ENCODE measurements around the gene CNBP.
"Not testable (repeated sequence)": the region's sequence is repeated elsewhere in the genome, so short reads cannot be mapped to it uniquely, and the experiment has no call there.

Gene CNBP

DNA sequence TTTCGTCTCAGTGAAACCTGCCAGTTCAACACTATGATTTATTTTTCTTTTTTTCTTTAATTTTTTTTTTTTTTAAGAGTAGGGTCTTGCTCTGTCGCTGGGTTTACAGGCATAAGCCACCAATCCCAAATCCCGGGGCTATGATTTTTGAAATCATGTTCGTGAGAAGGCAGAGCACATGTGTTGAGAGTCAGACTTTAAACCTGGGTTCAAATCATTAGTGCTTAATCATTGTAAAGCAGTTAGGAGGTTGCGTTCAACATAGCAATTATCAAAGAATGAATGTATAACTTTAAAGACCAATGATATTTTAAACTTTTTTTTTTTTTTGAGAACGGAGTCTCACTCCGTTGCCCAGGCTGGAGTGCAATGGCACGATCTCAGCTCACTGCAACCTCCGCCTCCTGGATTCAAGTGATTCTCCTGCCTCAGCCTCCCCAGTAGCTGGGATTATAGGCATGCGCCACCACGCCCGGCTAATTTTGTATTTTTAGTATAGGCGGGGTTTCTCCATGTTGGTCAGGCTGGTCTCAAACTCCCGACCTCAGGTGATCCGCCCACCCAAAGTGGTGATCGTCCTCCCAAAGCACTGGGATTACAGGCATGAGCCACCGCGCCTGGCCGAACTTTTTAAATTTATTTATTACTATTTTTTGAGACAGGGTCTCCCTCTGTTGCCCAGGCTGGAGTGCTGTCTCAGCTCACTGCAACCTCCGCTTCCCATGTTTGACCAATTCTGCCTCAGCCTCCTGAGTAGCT lies 1.3 kb upstream of the CNBP start:
- not testable (repeated sequence) for DNase-seq

DNA sequence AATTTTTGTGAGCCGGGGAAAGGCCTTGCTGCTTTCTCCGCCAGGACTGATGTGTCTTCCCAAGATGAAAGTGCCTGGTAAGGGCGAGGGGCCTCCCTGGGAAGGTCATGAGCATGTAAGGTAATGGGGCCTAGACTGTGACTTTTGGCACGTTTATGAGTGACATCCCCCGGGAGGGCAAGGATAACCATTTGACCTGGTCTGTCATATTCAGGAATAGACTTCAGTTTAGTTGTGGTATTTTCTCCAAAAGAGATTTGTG lies 631 bp upstream of the CNBP start:
- peak; percentile 59 for DNase-seq

DNA sequence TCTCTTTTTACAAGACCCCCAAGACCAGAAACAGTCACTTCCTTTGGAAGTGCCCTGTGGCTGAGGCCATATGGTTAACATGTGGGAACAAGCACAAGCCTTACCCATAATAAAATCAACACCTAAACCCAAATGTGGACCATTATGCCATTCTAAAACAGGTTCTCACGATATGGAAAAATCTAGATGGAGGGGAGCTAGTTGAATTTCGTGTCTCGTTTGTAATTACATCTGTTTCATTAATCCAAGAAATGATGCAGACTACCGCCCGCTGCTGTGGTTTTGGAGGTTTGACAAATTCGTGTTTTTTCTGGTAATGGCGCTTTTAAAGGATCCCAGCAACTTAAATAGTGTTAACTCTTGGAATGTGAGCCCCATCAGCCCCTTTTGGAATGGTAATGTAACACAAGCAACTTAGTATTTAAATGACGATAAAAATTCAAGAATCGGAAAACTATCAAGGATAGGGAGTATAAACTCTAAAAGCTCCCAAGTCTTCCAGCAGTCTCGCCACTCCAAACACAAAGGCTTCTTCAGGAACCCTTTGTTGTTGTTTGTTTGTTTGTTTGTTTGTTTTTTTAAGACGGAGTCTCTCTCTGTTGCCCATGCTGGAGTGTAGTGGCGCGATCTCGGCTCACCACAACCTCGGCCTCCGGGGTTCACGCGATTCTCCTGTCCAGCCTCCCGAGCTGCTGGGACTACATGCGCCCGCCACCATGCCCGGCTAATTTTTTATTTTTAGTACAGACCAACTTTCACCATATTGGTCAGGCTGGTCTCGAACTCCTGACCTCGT lies 1.1 kb downstream of the CNBP start:
- peak; percentile 55 for DNase-seq

DNA sequence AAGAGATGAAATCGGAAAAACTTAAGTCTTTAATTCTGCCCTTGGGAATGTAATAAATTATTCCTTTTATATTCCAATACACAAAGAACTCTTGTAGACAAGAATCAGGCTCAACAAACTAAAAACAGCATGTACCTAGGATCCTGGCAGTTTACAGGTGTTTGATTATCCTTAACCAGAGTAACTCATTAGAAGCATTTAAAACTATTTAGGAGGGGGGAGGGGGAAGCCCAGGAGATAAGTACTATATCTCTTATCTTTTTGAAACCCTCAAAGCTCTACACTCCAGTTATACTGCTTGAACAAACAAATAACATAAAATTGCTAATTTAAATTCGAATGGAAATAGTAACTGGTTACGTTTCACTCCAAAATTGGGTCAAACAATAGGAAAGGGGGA lies 1.9 kb downstream of the CNBP start:
- DNase-seq: no peak

DNA sequence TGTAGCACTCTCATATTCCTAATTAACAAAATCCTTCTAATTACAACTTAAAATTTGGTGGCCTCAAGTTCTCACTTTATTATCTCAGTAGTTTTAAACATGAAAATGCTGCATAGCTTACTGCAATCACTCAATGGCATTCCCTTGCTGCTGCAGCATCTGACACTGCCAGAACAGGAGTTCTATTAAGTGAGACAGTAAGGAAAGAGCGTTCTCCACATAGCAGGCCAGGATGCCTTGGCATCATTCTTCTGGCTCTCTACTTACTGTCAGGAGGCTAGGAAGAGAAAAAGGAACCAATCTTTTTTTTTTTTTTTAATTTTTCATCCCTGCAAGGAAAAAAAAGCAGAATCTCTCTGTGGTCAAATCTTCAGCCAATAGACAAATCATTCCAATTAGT lies 3.2 kb downstream of the CNBP start:
- DNase-seq: no peak

DNA sequence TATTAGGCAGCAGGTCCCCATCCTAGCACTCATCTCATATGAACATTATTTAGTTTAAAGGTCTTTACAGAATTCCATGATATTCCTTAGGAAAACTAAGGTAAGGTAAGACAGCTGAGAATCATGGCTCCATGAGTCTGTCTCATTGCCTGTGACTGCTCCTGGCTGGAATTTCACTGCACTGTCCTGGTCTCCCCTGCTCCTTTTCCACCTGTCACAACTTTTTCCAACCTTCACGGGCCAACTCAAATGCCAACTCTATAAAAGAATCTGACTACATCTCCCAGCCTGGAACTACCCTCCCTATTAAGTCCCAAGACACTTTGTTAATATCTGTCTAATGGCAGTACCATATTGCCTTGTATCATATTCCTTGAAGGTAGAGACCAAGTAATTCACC lies 7.6 kb downstream of the CNBP start:
- no peak for DNase-seq

DNA sequence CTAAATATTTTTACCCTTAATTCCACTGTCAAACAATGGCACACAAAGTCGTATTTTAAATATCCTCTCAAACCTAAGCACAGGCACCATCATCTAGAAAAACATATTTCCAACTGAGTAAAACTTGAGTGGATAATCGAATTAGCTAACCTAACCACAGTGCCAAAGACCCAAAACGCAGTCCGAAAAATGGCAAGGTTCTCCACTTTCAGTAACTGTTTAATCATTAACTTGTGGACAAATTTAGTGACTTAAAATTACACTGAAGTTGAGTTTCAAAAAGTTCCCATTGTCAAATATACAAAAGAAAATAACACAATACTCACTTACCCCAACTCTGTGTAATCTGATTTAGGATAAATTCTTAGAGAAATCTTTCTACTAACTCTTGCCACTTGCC lies 10.0 kb downstream of the CNBP start:
- DNase-seq: no peak

DNA sequence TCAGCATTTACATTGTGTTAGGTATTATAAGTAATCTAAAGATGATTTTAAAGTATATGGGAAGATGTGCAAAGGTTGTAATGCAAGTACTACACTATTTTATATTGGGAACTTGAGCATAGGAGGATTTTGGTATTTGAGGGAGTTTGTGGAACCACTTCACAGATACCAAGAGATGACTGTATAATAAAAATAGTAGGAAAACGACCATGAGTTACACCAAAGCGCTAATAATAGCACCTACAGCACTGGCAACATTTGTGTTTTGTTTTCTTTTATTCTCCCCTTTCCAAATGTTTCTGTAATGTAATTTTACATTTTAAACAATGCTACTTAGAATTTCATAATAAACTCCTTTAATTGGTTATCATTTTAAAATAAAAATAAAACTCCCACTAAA lies 10.5 kb downstream of the CNBP start:
- DNase-seq: no peak

DNA sequence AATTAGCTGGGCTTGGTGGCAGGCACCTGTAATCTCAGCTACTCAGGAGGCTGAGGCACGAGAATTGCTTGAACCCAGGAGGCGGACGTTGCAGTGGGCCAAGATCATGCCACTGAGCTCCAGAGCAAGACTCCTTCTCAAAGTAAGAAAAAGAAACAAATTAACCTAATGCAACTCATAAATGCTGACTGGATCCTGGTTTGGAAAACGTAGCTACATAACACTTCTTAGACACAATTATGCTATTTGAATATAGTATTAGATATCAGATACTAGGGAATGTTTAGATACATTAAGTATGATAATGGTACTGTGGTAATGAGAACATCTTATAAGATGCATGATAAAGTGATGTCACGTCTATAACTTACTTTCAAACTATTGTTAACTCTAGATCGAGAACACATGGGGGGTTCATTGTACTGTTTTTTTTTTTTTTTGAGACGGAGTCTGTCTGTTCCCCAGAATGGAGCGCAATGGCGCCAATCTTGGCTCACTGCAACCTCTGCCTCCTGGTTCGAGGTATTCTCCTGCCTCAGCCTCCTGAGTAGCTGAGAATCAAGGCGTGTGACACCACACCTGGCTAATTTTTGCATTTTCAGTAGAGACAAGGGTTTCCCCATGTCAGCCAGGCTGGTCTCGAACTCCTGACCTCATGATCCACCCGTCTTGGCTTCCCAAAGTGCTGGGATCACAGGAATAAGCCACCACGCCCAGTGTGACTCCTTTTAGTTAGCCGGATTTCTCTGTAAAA lies 16.9 kb downstream of the CNBP start:
- no peak for DNase-seq

DNA sequence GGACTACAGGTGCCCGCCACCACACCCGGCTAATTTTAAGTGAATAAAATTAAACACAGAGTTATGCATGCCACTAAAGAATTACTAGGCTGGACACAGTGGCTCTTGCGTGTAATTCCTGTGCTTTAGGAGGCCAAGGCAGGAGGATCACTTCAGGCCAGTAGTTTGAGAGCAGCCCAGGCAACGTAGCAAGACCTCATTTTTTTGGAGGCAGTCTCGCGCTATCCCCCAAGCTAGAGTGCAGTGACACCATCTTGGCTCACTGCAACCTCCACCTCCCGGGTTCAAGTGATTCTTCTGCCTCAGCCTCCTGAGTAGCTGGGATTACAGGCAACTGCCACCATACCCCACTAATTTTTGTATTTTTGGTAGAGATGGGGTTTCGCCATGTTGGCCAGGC lies 18.1 kb downstream of the CNBP start:
- not testable (repeated sequence) for DNase-seq

DNA sequence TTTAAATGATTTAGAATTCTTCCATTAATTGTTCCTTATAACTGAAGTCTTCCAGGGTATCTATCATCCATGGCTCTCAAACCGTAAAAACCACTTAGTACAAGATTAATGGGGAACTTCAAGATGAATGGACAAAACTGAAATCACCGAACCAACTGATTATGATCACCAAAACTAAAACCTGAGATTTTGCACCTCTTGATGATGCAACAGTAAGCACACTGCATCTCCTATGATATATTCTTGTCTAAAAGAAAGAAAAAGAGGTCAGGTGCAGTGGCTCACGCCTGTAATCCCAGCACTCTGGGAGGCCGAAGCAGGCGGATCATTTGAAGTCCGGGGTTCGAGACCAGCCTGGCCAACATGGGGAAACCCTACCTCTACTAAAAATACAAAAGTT lies 19.2 kb downstream of the CNBP start:
- no peak for DNase-seq

DNA sequence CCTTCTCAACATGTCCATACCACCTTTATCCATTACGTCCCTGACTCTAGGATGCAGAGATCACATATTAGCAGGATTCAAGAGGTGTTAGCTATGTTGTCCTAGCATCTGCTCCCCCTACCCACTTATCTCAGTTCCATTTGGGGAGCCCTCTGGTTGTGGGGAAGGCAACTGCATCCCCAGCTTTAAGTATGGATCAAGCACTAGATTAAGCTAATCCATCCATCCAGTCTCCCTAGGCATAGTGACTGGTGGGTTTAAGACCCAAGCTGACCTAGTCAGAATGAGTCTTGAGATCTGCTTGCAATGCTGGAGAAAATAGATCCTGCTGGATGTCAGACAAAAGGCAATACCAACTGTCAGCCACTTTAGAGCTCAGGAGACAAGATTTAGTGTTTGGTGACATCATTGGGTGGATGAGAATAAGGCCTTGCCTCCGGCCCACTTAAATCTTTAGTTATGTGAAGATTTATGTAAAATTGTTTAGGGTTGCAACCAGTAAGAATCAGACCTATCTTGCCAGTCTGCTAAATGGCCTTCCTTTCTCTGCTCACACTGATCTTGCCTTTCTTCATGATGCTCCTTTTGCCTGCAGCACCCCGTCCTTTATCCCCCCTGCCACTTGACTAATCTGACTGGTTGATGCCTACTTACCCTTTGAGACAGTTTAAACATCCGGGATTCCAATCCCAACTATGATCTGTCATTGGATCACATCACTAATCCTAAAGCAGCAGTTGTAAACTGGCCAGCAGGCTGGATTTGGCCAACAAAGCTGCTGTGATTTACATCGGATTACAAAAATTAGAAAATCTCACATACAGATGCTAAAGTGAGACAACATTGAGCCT lies 20.7 kb downstream of the CNBP start:
- no peak for DNase-seq

DNA sequence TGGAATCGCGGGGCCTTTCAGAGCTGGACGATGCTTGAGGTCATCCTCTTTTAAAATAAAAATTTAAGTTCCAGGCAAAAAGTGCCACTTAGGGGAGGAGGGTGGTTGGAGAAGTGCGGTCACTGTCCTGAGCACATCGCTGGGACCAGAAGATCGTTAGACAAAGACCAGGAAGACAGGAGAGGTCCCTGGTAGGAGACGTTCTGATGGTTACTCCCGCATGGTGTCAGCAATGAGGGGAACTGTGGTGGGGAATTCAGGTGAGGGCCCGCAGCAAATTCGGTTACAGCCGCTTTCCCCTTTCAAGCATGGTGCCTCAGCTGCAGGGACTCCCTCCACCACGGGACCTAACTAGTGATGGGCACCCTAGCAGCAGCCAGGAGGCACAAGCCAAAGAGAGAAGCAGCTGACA lies 21.8 kb downstream of the CNBP start:
- peak; percentile 58 for DNase-seq

DNA sequence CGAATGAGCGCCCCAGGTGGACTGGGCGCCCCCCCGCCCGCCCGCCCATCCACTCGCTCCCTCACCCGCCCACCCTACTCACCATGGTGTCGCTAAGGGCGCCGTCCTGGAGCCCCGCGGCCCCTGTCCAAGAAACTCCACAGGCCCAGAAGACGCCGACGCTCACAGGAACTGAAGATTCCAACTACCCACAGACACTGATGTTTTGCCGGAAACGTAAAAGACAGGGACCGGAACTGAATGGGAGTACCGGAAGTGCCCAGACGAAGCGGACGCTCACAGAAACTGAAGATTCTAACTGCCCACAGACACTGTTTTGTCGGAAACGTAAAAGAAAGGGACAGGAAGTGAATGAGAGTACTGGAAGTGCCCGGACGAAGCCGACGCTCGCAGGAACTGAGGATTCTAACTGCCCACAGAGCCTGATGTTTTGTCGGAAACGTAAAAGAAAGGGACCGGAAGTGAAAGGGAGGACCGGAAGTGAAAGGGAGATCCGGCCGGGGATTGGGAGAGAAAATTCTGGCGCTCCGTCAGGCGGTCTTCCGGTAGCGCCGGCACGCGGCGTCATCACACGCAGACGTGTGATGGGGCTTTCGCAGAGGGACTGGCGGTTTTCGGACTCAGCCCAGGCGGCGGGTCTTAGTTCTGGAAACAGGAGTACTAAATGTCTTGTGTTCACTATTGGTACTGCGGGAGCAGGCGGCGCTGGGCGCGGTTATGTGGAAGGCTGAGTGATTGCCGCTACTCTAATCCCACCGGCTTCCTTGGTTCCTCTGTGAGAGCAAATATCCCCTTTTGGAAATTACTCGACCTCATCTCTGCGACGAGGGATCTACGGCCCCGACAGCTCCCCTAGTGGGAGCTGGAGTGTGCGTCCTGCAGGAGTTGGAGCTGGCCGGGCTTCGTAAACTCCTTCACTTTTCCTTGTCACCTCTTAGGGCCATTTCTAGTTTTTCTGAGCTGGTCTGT lies 22.5 kb downstream of the CNBP start, which contains the start of gene ISY1:
Gene ISY1 (minus strand): TSS at position 173 of the 969 bp plus-strand sequence. CDS start 88 bp downstream, at position 85.
- peak; percentile 89 for DNase-seq

DNA sequence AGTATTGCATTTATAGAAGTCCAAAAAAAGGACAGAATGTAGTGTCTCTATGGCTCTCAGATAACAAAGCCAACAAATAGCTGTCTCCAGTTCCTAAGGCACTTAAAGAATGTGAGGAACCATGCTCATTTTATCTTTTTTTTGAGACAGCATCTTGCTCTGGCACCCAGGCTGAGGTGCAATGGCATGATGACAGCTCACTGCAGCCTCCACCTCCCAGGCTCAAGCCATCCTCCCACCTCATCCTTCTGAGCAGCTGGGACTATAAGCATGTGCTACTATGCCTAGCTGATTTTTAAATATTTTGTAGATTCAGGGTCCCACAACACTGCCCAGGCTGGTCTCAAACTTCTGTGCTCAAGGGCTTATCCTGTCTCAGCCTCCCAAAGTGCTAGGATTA lies 38.9 kb downstream of the CNBP start:
- DNase-seq: no peak

DNA sequence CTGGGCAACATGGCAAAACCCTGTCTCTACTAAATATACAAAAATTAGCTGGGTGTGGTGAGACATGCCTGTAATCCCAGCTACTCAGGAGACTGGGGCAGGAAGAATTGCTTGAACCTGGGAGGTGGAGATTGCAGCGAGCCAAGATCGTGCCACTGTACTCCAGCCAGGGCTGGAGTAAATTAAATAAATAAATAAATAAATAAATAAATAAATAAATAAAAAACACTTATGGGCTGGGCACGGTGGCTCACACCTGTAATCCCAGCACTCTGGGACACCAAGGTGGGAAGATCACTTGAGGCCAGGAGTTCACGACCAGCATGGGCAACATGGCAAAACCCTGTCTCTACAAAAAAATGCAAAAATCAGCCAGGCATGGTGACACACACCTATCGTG lies 42.7 kb downstream of the CNBP start:
- not testable (repeated sequence) for DNase-seq

DNA sequence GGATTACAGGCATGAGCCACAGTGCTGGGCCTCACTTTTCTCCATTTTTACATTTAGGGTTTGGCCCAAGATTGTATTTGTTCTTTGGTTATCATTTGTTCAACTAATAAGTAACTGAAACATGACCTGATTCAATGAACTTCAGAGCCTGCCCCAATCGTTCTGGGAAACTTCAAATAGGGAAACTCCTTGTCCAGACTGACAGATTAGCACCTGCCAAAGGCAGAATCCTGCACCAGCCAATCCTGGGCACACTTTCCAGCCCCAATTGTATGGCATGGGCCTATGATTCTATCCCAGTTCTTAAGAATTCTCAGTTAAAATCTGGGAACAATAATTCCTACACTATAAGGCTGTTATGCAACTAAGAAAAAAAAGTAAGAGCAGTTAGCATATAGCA lies 43.8 kb downstream of the CNBP start:
- DNase-seq: no peak

DNA sequence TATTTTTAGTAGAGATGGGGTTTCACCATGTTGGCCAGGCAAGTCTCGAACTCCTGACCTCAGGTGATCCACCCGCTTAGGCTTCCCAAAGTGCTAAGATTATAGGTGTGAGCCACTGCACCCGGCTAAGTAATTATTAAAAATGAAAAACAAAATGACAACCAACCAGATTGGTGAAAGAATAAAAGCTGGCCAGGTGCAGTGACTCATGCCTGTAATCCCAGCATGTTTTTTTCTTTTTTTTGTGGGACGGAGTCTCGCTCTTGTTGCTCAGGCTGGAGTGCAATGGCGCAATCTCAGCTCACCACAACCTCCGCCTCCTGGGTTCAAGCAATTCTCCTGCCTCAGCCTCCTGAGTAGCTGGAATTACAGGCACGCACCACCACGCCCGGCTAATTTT lies 47.4 kb downstream of the CNBP start:
- not testable (repeated sequence) for DNase-seq

DNA sequence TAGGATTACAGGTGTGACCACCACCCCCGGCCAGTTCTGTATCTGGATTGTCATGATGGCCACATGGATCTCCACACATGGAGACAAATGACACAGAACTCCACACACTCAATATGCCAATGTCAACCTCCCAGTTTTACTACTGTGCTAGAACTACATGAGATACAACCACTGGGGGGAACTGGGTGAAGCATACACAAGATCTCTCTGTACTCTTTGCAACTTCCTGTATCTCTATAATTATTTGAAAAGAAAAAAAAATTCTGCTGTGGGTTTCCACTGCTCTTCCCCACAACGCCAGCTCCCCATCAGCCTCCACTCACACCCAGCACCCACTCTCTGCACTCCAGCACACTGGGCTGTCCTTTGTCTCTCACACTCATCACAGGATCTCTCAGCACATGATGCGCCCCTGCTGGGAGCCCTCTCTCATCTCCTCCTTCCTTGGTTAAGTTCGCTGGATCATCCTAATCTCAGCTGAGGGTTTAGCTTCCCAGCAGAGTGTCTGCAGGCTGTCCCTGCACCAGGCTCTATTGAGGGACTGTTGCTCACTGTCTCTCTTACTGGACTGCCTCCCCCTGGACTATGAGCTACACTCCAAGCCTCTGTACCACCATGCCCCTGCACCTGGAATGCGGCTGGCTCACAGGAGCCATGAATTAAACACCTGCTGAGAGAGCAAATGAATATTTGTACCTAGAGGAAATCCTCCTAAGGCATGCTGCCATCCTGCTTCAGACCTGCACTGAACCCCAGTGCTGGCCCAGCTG lies 51.4 kb downstream of the CNBP start:
- no peak for DNase-seq

DNA sequence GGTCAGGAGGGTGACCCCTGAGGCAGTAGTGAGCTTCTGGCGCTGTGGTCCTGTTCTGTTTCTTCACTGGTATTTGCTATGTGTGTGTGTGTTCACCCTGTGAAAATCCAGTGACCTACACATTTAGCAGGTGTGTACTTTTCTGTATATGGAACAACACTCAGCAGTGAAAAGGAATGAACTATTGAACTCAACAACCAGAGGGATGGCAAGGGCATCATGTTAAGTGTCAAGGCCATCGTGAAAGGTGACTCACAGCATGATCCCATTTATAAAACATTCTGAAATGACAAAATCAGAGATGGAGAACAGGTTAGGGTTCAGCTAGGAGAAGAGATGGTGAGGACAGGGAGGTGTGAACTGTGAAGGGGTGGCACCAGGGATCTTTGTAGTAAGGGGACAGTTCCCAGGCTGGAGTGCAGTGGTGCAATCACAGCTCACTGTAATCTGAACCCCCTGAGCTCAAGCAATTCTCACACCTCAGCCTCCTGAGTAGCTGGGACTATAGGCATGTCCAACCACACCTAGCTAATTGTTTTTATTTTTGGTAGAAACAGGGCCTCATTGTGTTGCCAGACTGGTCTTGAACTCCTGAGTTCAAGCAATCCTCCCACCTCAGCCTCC lies 52.1 kb downstream of the CNBP start:
- DNase-seq: no peak

Data from stimulated activated CD8-positive, alpha-beta memory T cell treated with anti-CD3 and anti-CD28 coated beads, Interleukin-4, amount 100 ng/mL, for 48 hours (primary cell).